WI38 (cell line): ENCODE results near the gene FDPS.

Source experiments
- H3K4me3 ChIP-seq: 2 replicates; pipeline ENCODE4 v1.5.1; 2011; ENCODE audit warnings: low read depth, mild to moderate bottlenecking, control low read depth, low read length
- CTCF ChIP-seq: IDR thresholded peaks from 2 replicates; pipeline ENCODE4 v1.5.1; 2012; ENCODE audit warnings: low read depth, mild to moderate bottlenecking, control low read depth, low read length

Gene FDPS

GRCh38 chr1:155320661-155321617, 12.3 kb downstream of the FDPS start, which contains the start of gene RUSC1:
TSS of gene RUSC1 (plus strand) at chr1:155320894. CDS start at chr1:155321774, 880 bp downstream.
- no peak for TF ChIP-seq CTCF
- peak within 1 kb of the TSS; percentile 89 for H3K4me3 ChIP-seq

- TF ChIP-seq CTCF = no peak
Observed at GRCh38 chr1:155321639-155322503, 13.2 kb downstream of the FDPS start.

GRCh38 chr1:155322571-155322952, 13.9 kb downstream of the FDPS start:
- TF ChIP-seq CTCF = no peak
- peak overlapping the region; percentile 89 for H3K4me3 ChIP-seq

More at GRCh38 chr1:155321639-155322503, 13.2 kb downstream of the FDPS start:
- peak overlapping the region; percentile 89 for H3K4me3 ChIP-seq

- peak; percentile 89 for TF ChIP-seq CTCF
- peak overlapping the region; percentile 89 for H3K4me3 ChIP-seq
Observed at GRCh38 chr1:155322953-155323728, 14.5 kb downstream of the FDPS start.

GRCh38 chr1:155323729-155324036, 15.0 kb downstream of the FDPS start:
- no peak for TF ChIP-seq CTCF
- peak overlapping the region; percentile 89 for H3K4me3 ChIP-seq

GRCh38 chr1:155324037-155324716, 15.5 kb downstream of the FDPS start:
- no peak for TF ChIP-seq CTCF
- peak overlapping the region; percentile 89 for H3K4me3 ChIP-seq
